K562 (cell line): ENCODE measurements around the gene CENPV. TPM values are rescaled to one million over a fixed set of nuclear protein-coding genes. Genes with fewer than 3 reads are reported as not detected.
A peak's percentile ranks its signal among the peaks of the same experiment; 100 is the strongest.

Experiments
- BCL6 ChIP-seq: fragments of 250-450 bp; sonication (Bioruptor Pico); IDR thresholded peaks from 2 replicates; pipeline ENCODE4 v1.4.0; 2020
- BCOR ChIP-seq: fragments of 450-650 bp; IDR thresholded peaks from 2 replicates; pipeline ENCODE4 v1.6.1; 2016
- DPF2 ChIP-seq: fragments of 450-650 bp; IDR thresholded peaks from 2 replicates; pipeline ENCODE4 v1.6.1; 2016
- ETV5 ChIP-seq: sonication (generic); formaldehyde crosslinking; IDR thresholded peaks from 2 replicates; pipeline ENCODE4 v1.4.0; 2020; ENCODE audit warnings: low read depth, mild to moderate bottlenecking, missing genetic modification reagents
- GTF2F1 ChIP-seq: IDR thresholded peaks from 2 replicates; pipeline ENCODE4 v1.6.1; 2011; ENCODE audit warnings: low read depth, low read length, improper control_type of control experiment
- IRF1 ChIP-seq: sonication (generic); formaldehyde crosslinking; IDR thresholded peaks from 2 replicates; pipeline ENCODE4 v1.8.0; 2022; ENCODE audit warnings: missing genetic modification reagents, mild to moderate bottlenecking, borderline replicate concordance
- MBD2 ChIP-seq: sonication (generic); IDR thresholded peaks from 2 replicates; pipeline ENCODE4 v1.6.1; 2016; ENCODE audit warnings: low read depth, borderline replicate concordance
- PCBP2 ChIP-seq: fragments of 200-400 bp; formaldehyde crosslinking; IDR thresholded peaks from 2 replicates; pipeline ENCODE4 v1.6.1; 2018; ENCODE audit warnings: low read length, low read depth, mild to moderate bottlenecking, moderate library complexity; ENCODE audit not compliant: poor library complexity, severe bottlenecking
- RFX5 ChIP-seq: IDR thresholded peaks from 2 replicates; pipeline ENCODE4 v1.6.1; 2011; ENCODE audit warnings: low read depth, mild to moderate bottlenecking, improper control_type of control experiment, low read length
- STAT5A ChIP-seq: IDR thresholded peaks from 2 replicates; pipeline ENCODE4 v1.6.1; 2012; ENCODE audit warnings: low read length, inconsistent platforms, borderline replicate concordance
- TEAD4 ChIP-seq, 2 experiments: sonication (generic) in 1 of 2; formaldehyde crosslinking in 1 of 2; IDR thresholded peaks; 2 replicates each; pipeline versions ENCODE4 v1.6.1 to v1.8.0; 2012 to 2022; ENCODE audit warnings: borderline replicate concordance in 1 of 2, inconsistent platforms in 1 of 2, low read length in 1 of 2, mild to moderate bottlenecking in 1 of 2, missing genetic modification reagents in 1 of 2
- TFAP4 ChIP-seq: sonication (generic); formaldehyde crosslinking; IDR thresholded peaks from 2 replicates; pipeline ENCODE4 v1.8.0; 2022; ENCODE audit warnings: missing genetic modification reagents, mild to moderate bottlenecking, moderate library complexity, borderline replicate concordance
- ZBTB26 ChIP-seq: fragments of 450-650 bp; formaldehyde crosslinking; IDR thresholded peaks from 2 replicates; pipeline ENCODE4 v1.4.0; 2022; ENCODE audit warnings: missing genetic modification characterization
- ZKSCAN1 ChIP-seq: fragments of 150-350 bp; IDR thresholded peaks from 2 replicates; pipeline ENCODE4 v1.6.1; 2016; ENCODE audit warnings: low read depth, low read length
- ZNF583 ChIP-seq: fragments of 250-450 bp; sonication (Bioruptor Pico); IDR thresholded peaks from 2 replicates; pipeline ENCODE4 v1.4.0; 2020
- polyA plus RNA-seq, 8 experiments: library from polyadenylated mRNA; depleted of rRNA in 4 of 8; stranded (reverse) in 5 of 8; unstranded in 3 of 8; fragments of >200 nt; fragmentation: Nextera tagmentation in 2 of 8; fragmentation: Illumina TruSeq in 1 of 8; extraction: Ambion mirVana in 2 of 8; extraction: Trizol in 1 of 8; gene quantifications; 2 replicates each; pipeline versions ENCODE4 v1.2.1 to v1.2.3, GENCODE V29; 2011 to 2014; ENCODE audit warnings: inconsistent platforms in 1 of 8, missing spikeins in 1 of 8
- total RNA-seq, 7 experiments: library from RNA; depleted of rRNA in 6 of 7; stranded (reverse); fragments of >200 nt in 6 of 7; fragmentation: Illumina TruSeq in 2 of 7; extraction: Trizol in 2 of 7; gene quantifications; 2 replicates each; pipeline versions ENCODE4 v1.2.1 to v1.2.3, GENCODE V29; 2011 to 2021; ENCODE audit warnings: low replicate concordance in 1 of 7
- TF ChIP-seq, protein P1 (sequence below): sonication (generic); formaldehyde crosslinking; IDR thresholded peaks from 2 replicates; pipeline ENCODE4 v1.8.1; 2023; ENCODE audit warnings: mild to moderate bottlenecking, missing genetic modification reagents, moderate library complexity
- TF ChIP-seq, protein P2 (sequence below): fragments of 450-650 bp; IDR thresholded peaks from 2 replicates; pipeline ENCODE4 v1.6.1; 2016; ENCODE audit warnings: borderline replicate concordance
- TF ChIP-seq, protein P3 (sequence below): fragments of 450-650 bp; formaldehyde crosslinking; IDR thresholded peaks from 2 replicates; pipeline ENCODE4 v1.4.0; 2022; ENCODE audit warnings: mild to moderate bottlenecking, moderate library complexity

Gene CENPV
- total and polyA plus RNA-seq, 9 of the 15 experiments (the other 6 are each of a cell fraction or from before 2014, with no cell fraction given), result 17.8 to 131 (median 89.3) TPM

DNA sequence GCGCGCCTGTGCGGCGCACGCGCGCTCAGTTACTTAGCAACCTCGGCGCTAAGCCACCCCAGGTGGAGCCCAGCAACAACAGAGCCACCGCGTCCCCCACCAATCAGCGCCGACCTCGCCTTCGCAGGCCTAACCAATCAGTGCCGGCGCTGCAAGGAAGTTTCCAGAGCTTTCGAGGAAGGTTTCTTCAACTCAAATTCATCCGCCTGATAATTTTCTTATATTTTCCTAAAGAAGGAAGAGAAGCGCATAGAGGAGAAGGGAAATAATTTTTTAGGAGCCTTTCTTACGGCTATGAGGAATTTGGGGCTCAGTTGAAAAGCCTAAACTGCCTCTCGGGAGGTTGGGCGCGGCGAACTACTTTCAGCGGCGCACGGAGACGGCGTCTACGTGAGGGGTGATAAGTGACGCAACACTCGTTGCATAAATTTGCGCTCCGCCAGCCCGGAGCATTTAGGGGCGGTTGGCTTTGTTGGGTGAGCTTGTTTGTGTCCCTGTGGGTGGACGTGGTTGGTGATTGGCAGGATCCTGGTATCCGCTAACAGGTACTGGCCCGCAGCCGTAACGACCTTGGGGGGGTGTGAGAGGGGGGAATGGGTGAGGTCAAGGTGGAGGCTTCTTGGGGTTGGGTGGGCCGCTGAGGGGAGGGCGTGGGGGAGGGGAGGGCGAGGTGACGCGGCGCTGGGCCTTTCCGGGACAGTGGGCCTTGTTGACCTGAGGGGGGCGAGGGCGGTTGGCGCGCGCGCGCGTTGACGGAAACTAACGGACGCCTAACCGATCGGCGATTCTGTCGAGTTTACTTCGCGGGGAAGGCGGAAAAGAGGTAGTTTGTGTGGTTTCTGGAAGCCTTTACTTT lies 27.6 kb upstream of the CENPV start, which contains the start of gene UBB (continued):
- TF ChIP-seq ETV5 (CRISPR knock-in tag) (0 out of 2 replicates have a peak, but pooled peaks have one; percentile 47), TFAP4 (peak; percentile 74; the same call in 1 of the 2 replicates), ZKSCAN1 (no peak), BCOR (peak; percentile 42; the same call in 1 of the 2 replicates), DPF2 (0 out of 2 replicates have a peak, but pooled peaks have one; percentile 5), ZBTB26 (CRISPR knock-in tag) (0 out of 2 replicates have a peak, but pooled peaks have one; percentile 62), PCBP2 (peak; percentile 31), IRF1 (CRISPR knock-in tag) (no peak), ZNF583 (CRISPR knock-in tag) (no peak), GTF2F1 (0 out of 2 replicates have a peak, but pooled peaks have one; percentile 45), TEAD4 (IDR thresholded peaks at IDR 0.05; ENCODE audit: low read length) (peak; percentile 21; the same call in 1 of the 2 replicates), TEAD4 (CRISPR knock-in tag; IDR thresholded peaks at IDR 0.05; ENCODE audit: borderline replicate concordance) (no peak), STAT5A (peak; percentile 47; the same call in 1 of the 2 replicates), RFX5 (peak; percentile 92), MBD2 (peak; percentile 87), BCL6 (CRISPR knock-in tag) (peak; percentile 43; the same call in 1 of the 2 replicates)
- TF ChIP-seq, protein P1, sequence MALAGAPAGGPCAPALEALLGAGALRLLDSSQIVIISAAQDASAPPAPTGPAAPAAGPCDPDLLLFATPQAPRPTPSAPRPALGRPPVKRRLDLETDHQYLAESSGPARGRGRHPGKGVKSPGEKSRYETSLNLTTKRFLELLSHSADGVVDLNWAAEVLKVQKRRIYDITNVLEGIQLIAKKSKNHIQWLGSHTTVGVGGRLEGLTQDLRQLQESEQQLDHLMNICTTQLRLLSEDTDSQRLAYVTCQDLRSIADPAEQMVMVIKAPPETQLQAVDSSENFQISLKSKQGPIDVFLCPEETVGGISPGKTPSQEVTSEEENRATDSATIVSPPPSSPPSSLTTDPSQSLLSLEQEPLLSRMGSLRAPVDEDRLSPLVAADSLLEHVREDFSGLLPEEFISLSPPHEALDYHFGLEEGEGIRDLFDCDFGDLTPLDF (CRISPR knock-in tag), result peak; percentile 54; the same call in 1 of the 2 replicates
- TF ChIP-seq, protein P2, sequence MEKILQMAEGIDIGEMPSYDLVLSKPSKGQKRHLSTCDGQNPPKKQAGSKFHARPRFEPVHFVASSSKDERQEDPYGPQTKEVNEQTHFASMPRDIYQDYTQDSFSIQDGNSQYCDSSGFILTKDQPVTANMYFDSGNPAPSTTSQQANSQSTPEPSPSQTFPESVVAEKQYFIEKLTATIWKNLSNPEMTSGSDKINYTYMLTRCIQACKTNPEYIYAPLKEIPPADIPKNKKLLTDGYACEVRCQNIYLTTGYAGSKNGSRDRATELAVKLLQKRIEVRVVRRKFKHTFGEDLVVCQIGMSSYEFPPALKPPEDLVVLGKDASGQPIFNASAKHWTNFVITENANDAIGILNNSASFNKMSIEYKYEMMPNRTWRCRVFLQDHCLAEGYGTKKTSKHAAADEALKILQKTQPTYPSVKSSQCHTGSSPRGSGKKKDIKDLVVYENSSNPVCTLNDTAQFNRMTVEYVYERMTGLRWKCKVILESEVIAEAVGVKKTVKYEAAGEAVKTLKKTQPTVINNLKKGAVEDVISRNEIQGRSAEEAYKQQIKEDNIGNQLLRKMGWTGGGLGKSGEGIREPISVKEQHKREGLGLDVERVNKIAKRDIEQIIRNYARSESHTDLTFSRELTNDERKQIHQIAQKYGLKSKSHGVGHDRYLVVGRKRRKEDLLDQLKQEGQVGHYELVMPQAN, result peak; percentile 18; the same call in 1 of the 2 replicates
- TF ChIP-seq, protein P3, sequence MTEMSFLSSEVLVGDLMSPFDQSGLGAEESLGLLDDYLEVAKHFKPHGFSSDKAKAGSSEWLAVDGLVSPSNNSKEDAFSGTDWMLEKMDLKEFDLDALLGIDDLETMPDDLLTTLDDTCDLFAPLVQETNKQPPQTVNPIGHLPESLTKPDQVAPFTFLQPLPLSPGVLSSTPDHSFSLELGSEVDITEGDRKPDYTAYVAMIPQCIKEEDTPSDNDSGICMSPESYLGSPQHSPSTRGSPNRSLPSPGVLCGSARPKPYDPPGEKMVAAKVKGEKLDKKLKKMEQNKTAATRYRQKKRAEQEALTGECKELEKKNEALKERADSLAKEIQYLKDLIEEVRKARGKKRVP, result peak; percentile 84
